DMS 273 (cell line): ENCODE measurements around the gene SLC10A3.

ENCODE experiments used
- DNase-seq: peaks from one replicate; lab custom pipeline; 2025; ENCODE audit not compliant: unreplicated experiment; lab: John Stamatoyannopoulos, UW

Gene SLC10A3

DNA sequence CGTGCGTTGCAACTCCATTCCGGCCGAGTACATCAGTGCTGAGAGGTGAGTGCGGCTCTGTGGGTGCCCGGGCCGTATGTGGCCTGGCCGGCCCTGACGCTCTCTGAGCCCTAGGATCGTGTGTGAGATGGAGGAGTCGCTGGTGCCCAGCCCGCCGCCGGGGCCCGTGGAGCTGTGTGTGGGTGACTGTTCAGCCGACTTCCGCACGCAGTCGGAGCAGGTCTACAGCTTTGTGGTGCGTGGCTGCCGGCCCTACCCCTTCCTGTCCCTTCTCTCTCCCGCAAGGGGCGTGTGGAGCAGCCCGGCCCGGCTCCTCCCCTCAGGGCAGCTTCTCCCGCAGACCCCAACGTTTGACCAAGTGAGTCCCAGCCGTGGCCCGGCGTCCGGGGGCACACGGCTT lies 24.4 kb downstream of the SLC10A3 start:
- DNase-seq = no peak

DNA sequence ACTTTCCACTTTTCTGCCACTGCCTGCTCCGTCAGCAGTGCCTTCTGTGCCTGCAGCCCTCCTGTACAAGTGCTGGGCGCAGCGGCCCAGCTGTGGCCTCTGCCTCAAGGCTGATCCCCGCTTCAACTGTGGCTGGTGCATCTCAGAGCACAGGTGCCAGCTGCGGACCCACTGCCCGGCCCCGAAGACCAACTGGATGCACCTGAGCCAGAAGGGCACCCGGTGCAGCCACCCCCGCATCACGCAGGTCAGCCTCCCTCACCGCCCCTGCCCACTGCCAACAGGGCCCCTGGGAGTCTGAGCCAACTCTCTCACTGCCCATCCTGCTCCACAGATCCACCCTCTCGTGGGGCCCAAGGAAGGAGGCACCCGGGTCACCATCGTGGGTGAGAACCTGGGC lies 24.8 kb downstream of the SLC10A3 start:
- no peak for DNase-seq

DNA sequence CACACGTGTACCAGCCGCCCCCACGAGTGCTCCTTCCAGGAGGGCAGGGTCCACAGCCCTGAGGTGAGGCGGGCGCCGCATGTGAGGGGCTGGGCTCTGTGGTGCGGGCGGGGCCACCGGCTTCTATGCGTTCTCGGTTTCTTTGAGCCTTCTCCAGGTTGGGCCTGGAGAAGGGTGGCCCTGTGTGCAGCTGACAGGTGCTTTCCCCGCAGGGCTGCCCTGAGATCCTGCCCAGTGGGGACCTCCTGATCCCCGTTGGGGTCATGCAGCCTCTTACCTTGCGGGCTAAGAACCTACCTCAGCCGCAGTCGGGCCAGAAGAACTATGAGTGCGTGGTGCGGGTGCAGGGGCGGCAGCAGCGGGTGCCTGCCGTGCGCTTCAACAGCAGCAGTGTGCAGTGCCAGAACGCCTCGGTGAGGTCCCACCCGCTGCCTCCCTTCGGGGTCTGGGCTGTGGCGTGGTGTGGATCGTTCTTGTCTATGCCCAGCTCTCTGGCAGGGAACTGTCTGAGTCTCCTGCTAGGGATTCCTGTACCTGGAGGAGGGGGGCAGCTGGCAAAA lies 25.5 kb downstream of the SLC10A3 start:
- no peak for DNase-seq

DNA sequence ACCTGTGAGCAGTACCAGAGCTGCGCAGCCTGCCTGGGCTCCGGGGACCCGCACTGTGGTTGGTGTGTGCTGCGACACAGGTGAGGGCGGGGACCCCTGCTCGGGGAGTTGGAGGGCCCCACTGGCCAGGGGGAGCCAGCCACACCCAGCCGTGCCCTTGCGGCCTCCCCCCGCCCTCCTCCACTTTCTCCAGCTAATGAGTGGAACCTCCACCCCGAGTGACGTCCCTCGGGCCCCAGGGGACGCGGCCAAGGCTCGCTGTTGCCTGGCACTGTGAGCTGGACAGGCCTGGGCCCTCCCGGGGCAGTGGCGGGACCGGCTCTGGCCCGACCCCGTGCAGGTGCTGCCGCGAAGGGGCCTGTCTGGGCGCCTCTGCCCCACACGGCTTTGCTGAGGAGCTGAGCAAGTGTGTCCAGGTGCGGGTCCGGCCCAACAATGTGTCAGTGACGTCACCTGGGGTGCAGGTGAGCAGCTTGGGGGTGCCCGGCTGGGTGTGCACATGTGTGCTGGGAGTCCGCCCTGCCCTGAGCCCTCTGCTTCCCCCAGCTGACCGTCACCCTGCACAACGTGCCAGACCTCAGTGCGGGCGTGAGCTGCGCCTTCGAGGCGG lies 26.7 kb downstream of the SLC10A3 start:
- no peak for DNase-seq

DNA sequence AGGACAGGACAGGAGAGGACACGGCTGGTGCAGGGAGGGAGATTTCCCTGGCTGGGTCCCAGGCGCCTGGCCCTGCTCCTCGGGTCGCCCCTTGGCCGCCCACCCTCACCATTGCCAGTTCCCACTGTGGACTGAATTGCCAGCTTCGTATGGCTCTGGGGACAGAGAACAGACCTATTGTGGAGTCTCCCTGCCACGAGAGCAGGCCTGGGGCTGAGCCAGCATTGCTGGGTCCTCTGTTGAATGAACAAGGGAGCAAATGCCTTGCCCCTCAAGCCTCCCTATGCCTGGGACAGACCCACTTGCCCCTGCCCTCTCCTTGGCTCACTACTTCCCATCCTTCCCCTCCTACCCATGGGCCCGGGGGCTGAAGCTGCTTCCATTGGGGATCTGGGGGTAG lies 28.0 kb downstream of the SLC10A3 start:
- DNase-seq = no peak

DNA sequence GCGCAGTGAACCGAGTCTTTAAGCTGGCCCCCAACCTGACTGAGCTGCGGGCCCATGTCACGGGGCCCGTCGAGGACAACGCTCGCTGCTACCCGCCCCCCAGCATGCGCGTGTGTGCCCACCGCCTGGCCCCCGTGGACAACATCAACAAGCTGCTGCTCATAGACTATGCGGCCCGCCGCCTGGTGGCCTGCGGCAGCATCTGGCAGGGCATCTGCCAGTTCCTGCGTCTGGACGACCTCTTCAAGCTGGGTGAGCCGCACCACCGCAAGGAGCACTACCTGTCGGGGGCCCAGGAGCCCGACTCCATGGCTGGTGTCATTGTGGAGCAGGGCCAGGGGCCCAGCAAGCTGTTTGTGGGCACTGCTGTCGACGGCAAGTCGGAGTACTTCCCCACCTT lies 30.1 kb downstream of the SLC10A3 start:
- peak; percentile 82 for DNase-seq

- DNase-seq = peak; percentile 81
Observed at GRCh38 chrX:154459832-154460231, 30.6 kb downstream of the SLC10A3 start.

- DNase-seq = peak; percentile 63
Observed at GRCh38 chrX:154458954-154459778, 31.3 kb downstream of the SLC10A3 start.

- DNase-seq = peak; percentile 70
Observed at GRCh38 chrX:154458116-154458953, 32.1 kb downstream of the SLC10A3 start, which contains the start of gene PLXNA3. Gene PLXNA3, plus strand, starts transcription at chrX:154458281. Its CDS starts 1,903 bp downstream, at chrX:154460184.

- DNase-seq = peak; percentile 70
Observed at GRCh38 chrX:154457491-154458115, 32.8 kb downstream of the SLC10A3 start.

DNA sequence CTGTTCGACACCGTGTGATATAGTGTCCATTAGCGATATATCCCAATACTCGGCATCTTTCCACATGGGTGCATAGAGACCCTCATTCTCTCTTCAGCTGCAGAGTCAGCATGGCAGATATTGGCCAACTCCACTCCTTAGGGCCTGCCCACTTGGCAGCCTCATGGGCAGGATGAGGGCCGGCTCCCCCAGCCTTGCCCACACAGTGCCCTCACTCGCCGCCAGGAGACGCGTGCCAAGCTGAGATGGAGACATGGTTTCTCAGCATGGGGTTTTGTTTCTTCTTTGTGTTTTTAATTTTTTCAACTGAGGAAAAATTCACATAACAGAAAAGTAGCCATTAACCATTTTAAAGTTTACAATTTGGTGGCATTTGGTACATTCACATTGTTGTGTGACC lies 37.6 kb downstream of the SLC10A3 start:
- DNase-seq = no peak

GRCh38 chrX:154450312-154450711 lies 40.1 kb downstream of the SLC10A3 start:
- no peak for DNase-seq

DNA sequence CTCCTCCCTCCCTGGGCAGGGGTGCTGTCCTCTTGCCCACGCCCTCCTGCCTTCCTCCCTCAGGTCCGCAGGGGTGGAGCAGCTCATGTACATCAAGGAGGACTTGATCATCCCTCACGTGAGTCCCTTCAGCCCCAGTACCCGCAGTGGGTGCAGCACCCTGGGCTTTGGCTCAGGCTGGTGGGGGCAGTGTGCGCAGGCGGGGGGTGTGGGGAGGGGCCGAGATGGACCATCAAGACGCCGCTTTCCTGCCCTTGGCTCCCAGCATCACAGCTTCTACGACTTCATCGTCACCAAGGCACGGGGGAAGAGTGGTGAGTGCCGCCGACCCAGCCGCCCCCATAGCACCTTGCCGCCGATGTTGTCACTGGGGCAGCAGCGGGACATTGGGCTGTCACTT lies 40.8 kb downstream of the SLC10A3 start:
- no peak for DNase-seq

GRCh38 chrX:154448484-154448883 lies 41.9 kb downstream of the SLC10A3 start:
- DNase-seq = no peak

DNA sequence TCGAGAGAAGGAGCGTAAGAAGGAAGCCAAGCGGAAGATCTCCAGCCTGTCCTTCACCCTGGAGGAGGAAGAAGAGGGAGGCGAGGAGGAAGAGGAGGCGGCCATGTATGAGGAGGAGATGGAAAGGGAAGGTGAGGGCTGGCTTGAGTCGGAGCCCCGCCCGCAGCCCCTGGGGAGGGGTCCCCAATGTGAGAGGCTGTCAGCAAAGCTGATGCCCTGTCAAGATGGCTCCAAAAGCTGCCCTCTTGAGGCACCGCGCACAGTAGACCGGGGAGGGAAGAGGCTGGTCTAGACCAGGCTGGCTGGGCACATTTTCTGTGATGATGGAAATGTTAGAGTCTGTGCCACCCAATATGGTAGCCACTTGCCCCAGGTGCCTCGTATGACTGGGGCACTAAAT lies 44.0 kb downstream of the SLC10A3 start:
- no peak for DNase-seq

DNA sequence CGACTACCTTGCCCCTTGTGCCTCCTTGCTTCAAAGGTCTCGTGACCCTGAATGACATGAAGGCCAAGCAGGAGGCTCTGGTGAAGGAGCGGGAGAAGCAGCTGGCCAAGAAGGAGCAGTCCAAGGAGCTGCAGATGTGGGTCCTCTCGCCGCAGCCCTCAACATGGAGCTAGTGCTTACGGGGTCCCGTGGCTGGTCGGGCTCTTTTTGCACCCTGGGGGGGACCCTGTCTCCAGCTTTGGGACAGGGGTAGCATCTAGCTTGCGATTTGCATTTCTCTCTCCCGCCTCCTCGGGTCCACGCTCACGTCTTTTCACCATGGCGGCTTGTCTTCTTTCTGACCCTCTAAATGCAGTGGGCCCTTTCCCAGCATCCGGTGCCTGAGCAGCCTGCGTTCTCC lies 44.7 kb downstream of the SLC10A3 start:
- DNase-seq = no peak

- no peak for DNase-seq
Observed at GRCh38 chrX:154444755-154445246, 45.6 kb downstream of the SLC10A3 start.

DNA sequence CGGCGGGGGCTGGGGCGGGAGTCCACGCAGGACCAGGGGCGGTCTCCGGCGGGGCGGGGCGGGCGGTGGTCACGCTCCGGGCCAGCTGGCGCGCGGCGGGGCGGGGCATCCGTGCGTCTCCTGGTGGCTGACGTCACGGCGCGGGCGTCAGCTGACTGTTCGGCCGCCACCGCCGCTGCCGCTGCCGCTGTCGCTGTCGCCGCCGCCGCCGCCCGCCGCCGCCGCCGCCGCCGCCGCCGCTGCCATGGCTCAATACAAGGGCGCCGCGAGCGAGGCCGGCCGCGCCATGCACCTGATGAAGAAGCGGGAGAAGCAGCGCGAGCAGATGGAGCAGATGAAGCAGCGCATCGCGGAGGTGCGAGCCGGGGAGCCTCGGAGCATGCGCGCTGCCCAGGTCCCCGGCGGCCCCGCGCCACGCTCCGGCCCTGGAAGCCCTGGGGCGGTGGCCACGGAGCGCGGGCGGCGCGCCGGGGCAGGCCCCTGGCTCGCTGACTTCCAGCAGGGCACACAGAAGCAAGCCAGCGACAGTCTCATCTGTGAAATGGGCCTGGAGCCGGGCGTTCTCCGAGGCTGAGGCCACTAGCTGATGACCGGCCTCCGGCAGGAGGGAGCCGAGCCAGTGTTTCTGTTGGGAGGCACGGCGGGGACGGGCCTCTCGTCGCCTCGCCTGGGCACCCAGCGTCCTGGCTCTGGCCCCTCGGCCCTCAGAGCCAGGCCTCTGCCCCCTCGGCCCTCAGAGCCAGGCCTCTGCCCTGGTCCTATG lies 46.3 kb downstream of the SLC10A3 start, which contains the start of gene FAM50A:
Gene FAM50A (plus strand): TSS at position 150 of the 763 bp plus-strand sequence. CDS start 95 bp downstream, at position 245.
- peak; percentile 84 for DNase-seq

- DNase-seq = peak; percentile 59
Observed at GRCh38 chrX:154443479-154443910, 46.9 kb downstream of the SLC10A3 start.
